OCI-LY1 (cell line): ENCODE results near the gene NPR1.

Experiments
- H2AFZ ChIP-seq: fragments of 200-600 bp; sonication (generic), shearing (Covaris generic); 2 replicates; pipeline ENCODE4 v1.6.0; 2014; ENCODE audit warnings: antibody characterized with exemption, mild to moderate bottlenecking, low read length
- H3F3A ChIP-seq: fragments of 200-600 bp; sonication (generic), shearing (Covaris generic); 2 replicates; pipeline ENCODE4 v1.6.0; 2014; ENCODE audit warnings: mild to moderate bottlenecking, antibody characterized with exemption, low read length, moderate library complexity; ENCODE audit not compliant: insufficient read depth
- H3K27ac ChIP-seq: fragments of 200-600 bp; sonication (generic); 2 replicates; pipeline ENCODE4 v1.5.1; 2014; ENCODE audit warnings: low read length, mixed run types, mild to moderate bottlenecking, low read depth; ENCODE audit not compliant: poor library complexity, severe bottlenecking
- H3K27me3 ChIP-seq: fragments of 200-600 bp; sonication (generic); 2 replicates; pipeline ENCODE4 v1.6.0; 2014; ENCODE audit warnings: antibody characterized with exemption, mild to moderate bottlenecking, low read length, moderate library complexity; ENCODE audit not compliant: insufficient read depth
- H3K36me3 ChIP-seq: fragments of 200-600 bp; sonication (generic); 2 replicates; pipeline ENCODE4 v1.6.1; 2014; ENCODE audit warnings: mild to moderate bottlenecking, antibody characterized with exemption, low read length, moderate library complexity, mixed read lengths; ENCODE audit not compliant: insufficient read depth
- H3K4me1 ChIP-seq: fragments of 200-600 bp; sonication (generic); 2 replicates; pipeline ENCODE4 v1.5.1; 2014; ENCODE audit warnings: mild to moderate bottlenecking, low read length, moderate library complexity; ENCODE audit not compliant: insufficient read depth, severe bottlenecking
- H3K4me2 ChIP-seq: fragments of 200-600 bp; sonication (generic), shearing (Covaris generic); 2 replicates; pipeline ENCODE4 v1.6.1; 2014; ENCODE audit warnings: low read length
- H3K4me3 ChIP-seq: fragments of 200-600 bp; sonication (generic); 2 replicates; pipeline ENCODE4 v1.5.1; 2014; ENCODE audit warnings: low read length, low read depth, mild to moderate bottlenecking, mixed read lengths; ENCODE audit not compliant: poor library complexity, severe bottlenecking
- H3K79me2 ChIP-seq: fragments of 200-600 bp; shearing (Covaris generic); 2 replicates; pipeline ENCODE4 v1.6.1; 2016; ENCODE audit warnings: mixed run types, low read length, mixed read lengths; ENCODE audit not compliant: insufficient read depth
- H3K9ac ChIP-seq: fragments of 200-600 bp; sonication (generic), shearing (Covaris generic); 2 replicates; pipeline ENCODE4 v1.6.1; 2014; ENCODE audit warnings: mild to moderate bottlenecking, low read length, mixed read lengths
- H3K9me2 ChIP-seq: fragments of 200-600 bp; sonication (generic), shearing (Covaris generic); 2 replicates; pipeline ENCODE4 v1.6.1; 2014; ENCODE audit warnings: low read depth, mild to moderate bottlenecking, low read length, mixed read lengths
- H3K9me3 ChIP-seq: fragments of 200-600 bp; shearing (Covaris generic); 2 replicates; pipeline ENCODE4 v1.6.1; 2014; ENCODE audit warnings: low read length, mixed read lengths
- H4K20me1 ChIP-seq: fragments of 200-600 bp; sonication (generic), shearing (Covaris generic); 2 replicates; pipeline ENCODE4 v1.6.0; 2016; ENCODE audit warnings: mild to moderate bottlenecking, low read length; ENCODE audit not compliant: insufficient read depth
- EZH2 ChIP-seq: fragments of 200-600 bp; sonication (generic), shearing (Covaris generic); IDR thresholded peaks from 2 replicates; pipeline ENCODE4 v1.8.0; 2017; ENCODE audit warnings: borderline replicate concordance, mixed run types, mild to moderate bottlenecking, antibody characterized with exemption, low read length, moderate library complexity, mixed read lengths
- TF ChIP-seq, protein P1 (sequence below): fragments of 200-600 bp; sonication (generic), shearing (Covaris generic); IDR thresholded peaks from 2 replicates; pipeline ENCODE4 v1.5.1; 2017; ENCODE audit warnings: mild to moderate bottlenecking, antibody characterized with exemption, low read length, moderate library complexity, mixed read lengths

The NPR1 gene

GRCh38 chr1:153734396-153735089 is 56.1 kb downstream of the NPR1 start:
- Histone ChIP-seq H3F3A (no peaks in the 10 kb centered on the region), H3K36me3 (peaks cover 16% of the 10 kb centered on the region; the same call in 1 of the 2 replicates), H3K79me2 (no peaks in the 10 kb centered on the region), H3K9ac (no peak overlapping the region), H3K27ac (no peak overlapping the region), H3K4me2 (no peak overlapping the region), H3K9me2 (no peaks in the 10 kb centered on the region), H3K4me3 (no peak overlapping the region), H3K27me3 (no peaks in the 10 kb centered on the region), H3K4me1 (peaks cover 16% of the 10 kb centered on the region), H3K9me3 (no peaks in the 10 kb centered on the region), H4K20me1 (no peaks in the 10 kb centered on the region), H2AFZ (no peak overlapping the region)
- TF ChIP-seq, protein P1, sequence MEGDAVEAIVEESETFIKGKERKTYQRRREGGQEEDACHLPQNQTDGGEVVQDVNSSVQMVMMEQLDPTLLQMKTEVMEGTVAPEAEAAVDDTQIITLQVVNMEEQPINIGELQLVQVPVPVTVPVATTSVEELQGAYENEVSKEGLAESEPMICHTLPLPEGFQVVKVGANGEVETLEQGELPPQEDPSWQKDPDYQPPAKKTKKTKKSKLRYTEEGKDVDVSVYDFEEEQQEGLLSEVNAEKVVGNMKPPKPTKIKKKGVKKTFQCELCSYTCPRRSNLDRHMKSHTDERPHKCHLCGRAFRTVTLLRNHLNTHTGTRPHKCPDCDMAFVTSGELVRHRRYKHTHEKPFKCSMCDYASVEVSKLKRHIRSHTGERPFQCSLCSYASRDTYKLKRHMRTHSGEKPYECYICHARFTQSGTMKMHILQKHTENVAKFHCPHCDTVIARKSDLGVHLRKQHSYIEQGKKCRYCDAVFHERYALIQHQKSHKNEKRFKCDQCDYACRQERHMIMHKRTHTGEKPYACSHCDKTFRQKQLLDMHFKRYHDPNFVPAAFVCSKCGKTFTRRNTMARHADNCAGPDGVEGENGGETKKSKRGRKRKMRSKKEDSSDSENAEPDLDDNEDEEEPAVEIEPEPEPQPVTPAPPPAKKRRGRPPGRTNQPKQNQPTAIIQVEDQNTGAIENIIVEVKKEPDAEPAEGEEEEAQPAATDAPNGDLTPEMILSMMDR: no peak
- TF ChIP-seq EZH2: no peak

GRCh38 chr1:153735090-153735420 is 56.6 kb downstream of the NPR1 start:
- H3K9ac ChIP-seq: no peak overlapping the region
- no peak overlapping the region for H3K4me3 ChIP-seq
- no peaks in the 10 kb centered on the region for H4K20me1 ChIP-seq
- H3K9me2 ChIP-seq: no peaks in the 10 kb centered on the region
- H3K9me3 ChIP-seq: no peaks in the 10 kb centered on the region
- peaks cover 16% of the 10 kb centered on the region; the same call in 1 of the 2 replicates for H3K36me3 ChIP-seq
- H2AFZ ChIP-seq: no peak overlapping the region
- H3K4me2 ChIP-seq: no peak overlapping the region
- no peaks in the 10 kb centered on the region for H3F3A ChIP-seq
- TF ChIP-seq, protein P1: no peak
- TF ChIP-seq EZH2: no peak
- H3K27me3 ChIP-seq: no peaks in the 10 kb centered on the region
- H3K27ac ChIP-seq: no peak overlapping the region
- peaks cover 11% of the 10 kb centered on the region for H3K4me1 ChIP-seq
- H3K79me2 ChIP-seq: no peaks in the 10 kb centered on the region

DNA sequence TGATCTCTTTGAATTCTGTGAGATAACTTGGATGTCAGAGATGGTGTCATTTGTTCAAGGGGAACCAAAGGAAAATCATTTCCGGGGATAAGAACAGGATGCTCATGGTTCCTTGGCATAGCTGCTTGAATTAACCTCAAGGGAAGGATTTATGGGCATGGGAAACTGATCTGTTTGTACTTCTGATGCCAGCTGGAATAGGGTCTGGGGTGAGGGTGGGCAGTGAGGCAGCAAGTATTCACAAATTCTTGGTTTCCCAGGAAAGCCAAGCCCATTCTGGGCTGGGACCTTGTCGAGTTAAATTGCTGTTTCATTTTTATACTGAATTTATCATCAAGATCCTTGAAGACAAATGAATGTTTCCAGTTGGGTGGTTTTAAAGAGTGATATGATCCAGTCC is 63.5 kb downstream of the NPR1 start:
- Histone ChIP-seq H3K4me1 (peaks cover 15% of the 10 kb centered on the region), H3F3A (no peaks in the 10 kb centered on the region), H3K9me3 (no peaks in the 10 kb centered on the region), H3K9ac (no peak overlapping the region), H3K9me2 (no peaks in the 10 kb centered on the region), H2AFZ (no peak overlapping the region), H3K27me3 (no peaks in the 10 kb centered on the region), H4K20me1 (no peaks in the 10 kb centered on the region), H3K4me2 (no peak overlapping the region), H3K79me2 (no peaks in the 10 kb centered on the region), H3K36me3 (peaks cover 56% of the 10 kb centered on the region), H3K4me3 (no peak overlapping the region), H3K27ac (no peak overlapping the region)
- no peak for TF ChIP-seq EZH2
- TF ChIP-seq, protein P1: no peak
